Measurements from ENCODE around the gene PRPF31. TPM values are rescaled to one million over a fixed set of nuclear protein-coding genes. Genes with fewer than 3 reads are reported as not detected.

The PRPF31 gene
- total and polyA plus RNA-seq, 2 of the 13 experiments (the other 11 are each of a cell fraction or from before 2014, with no cell fraction given): 23.8 to 63.8 TPM

- DNase-seq (ENCODE audit: low spot score) (no peak), FAIRE-seq (no peak), ATAC-seq (no peak)
- no peaks in the 10 kb centered on the region for H3K79me2 ChIP-seq (ENCODE audit: insufficient read depth, low read length)
- H3K4me1 ChIP-seq (ENCODE audit: insufficient read depth, low read length): no peaks in the 10 kb centered on the region
- H3K4me2 ChIP-seq (ENCODE audit: low read depth, low read length): no peak overlapping the region
- intact Hi-C loops (cut with micrococcal nuclease; ENCODE audit: unreplicated experiment) (no loop called here), in situ Hi-C loops (cut with HindIII; ENCODE audit: extremely low pct_ligation_motif_present, low pct_unique_long_range_greater_than_20kb) (no loop called here)
- H2AFZ ChIP-seq (ENCODE audit: low read length): no peak overlapping the region
- no peak for TF ChIP-seq AHR (CRISPR knock-in tag; IDR thresholded peaks at IDR 0.05)
- TF ChIP-seq, protein P1, sequence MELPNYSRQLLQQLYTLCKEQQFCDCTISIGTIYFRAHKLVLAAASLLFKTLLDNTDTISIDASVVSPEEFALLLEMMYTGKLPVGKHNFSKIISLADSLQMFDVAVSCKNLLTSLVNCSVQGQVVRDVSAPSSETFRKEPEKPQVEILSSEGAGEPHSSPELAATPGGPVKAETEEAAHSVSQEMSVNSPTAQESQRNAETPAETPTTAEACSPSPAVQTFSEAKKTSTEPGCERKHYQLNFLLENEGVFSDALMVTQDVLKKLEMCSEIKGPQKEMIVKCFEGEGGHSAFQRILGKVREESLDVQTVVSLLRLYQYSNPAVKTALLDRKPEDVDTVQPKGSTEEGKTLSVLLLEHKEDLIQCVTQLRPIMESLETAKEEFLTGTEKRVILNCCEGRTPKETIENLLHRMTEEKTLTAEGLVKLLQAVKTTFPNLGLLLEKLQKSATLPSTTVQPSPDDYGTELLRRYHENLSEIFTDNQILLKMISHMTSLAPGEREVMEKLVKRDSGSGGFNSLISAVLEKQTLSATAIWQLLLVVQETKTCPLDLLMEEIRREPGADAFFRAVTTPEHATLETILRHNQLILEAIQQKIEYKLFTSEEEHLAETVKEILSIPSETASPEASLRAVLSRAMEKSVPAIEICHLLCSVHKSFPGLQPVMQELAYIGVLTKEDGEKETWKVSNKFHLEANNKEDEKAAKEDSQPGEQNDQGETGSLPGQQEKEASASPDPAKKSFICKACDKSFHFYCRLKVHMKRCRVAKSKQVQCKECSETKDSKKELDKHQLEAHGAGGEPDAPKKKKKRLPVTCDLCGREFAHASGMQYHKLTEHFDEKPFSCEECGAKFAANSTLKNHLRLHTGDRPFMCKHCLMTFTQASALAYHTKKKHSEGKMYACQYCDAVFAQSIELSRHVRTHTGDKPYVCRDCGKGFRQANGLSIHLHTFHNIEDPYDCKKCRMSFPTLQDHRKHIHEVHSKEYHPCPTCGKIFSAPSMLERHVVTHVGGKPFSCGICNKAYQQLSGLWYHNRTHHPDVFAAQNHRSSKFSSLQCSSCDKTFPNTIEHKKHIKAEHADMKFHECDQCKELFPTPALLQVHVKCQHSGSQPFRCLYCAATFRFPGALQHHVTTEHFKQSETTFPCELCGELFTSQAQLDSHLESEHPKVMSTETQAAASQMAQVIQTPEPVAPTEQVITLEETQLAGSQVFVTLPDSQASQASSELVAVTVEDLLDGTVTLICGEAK (IDR thresholded peaks at IDR 0.05): no peak
- TF ChIP-seq, protein P1 (CRISPR knock-in tag; IDR thresholded peaks at IDR 0.05): no peak
- no peak for TF ChIP-seq ONECUT2 (CRISPR knock-in tag; IDR thresholded peaks at IDR 0.05)
- TF ChIP-seq, protein P2, sequence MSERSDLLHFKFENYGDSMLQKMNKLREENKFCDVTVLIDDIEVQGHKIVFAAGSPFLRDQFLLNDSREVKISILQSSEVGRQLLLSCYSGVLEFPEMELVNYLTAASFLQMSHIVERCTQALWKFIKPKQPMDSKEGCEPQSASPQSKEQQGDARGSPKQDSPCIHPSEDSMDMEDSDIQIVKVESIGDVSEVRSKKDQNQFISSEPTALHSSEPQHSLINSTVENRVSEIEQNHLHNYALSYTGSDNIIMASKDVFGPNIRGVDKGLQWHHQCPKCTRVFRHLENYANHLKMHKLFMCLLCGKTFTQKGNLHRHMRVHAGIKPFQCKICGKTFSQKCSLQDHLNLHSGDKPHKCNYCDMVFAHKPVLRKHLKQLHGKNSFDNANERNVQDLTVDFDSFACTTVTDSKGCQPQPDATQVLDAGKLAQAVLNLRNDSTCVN (CRISPR knock-in tag; IDR thresholded peaks at IDR 0.05; ENCODE audit: borderline replicate concordance): no peak
- TF ChIP-seq ZNF317 (CRISPR knock-in tag; IDR thresholded peaks at IDR 0.05): no peak
- no peak for TF ChIP-seq ZNF205 (CRISPR knock-in tag; IDR thresholded peaks at IDR 0.05)
- TF ChIP-seq, protein P3, sequence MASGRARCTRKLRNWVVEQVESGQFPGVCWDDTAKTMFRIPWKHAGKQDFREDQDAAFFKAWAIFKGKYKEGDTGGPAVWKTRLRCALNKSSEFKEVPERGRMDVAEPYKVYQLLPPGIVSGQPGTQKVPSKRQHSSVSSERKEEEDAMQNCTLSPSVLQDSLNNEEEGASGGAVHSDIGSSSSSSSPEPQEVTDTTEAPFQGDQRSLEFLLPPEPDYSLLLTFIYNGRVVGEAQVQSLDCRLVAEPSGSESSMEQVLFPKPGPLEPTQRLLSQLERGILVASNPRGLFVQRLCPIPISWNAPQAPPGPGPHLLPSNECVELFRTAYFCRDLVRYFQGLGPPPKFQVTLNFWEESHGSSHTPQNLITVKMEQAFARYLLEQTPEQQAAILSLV (CRISPR knock-in tag; IDR thresholded peaks at IDR 0.05; ENCODE audit: borderline replicate concordance): no peak
- TF ChIP-seq HDAC1 (CRISPR knock-in tag; IDR thresholded peaks at IDR 0.05): no peak
- TF ChIP-seq GTF2F1 (IDR thresholded peaks at IDR 0.05; ENCODE audit: low read length): no peak
- TF ChIP-seq ZNF30 (CRISPR knock-in tag; IDR thresholded peaks at IDR 0.05): no peak
- TF ChIP-seq, protein P4, sequence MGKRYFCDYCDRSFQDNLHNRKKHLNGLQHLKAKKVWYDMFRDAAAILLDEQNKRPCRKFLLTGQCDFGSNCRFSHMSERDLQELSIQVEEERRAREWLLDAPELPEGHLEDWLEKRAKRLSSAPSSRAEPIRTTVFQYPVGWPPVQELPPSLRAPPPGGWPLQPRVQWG (CRISPR knock-in tag; IDR thresholded peaks at IDR 0.05; ENCODE audit: borderline replicate concordance, low read depth): no peak
- no peak for TF ChIP-seq ZNF580 (CRISPR knock-in tag; IDR thresholded peaks at IDR 0.05; ENCODE audit: borderline replicate concordance, low read depth)
- no peak for TF ChIP-seq ZNF615 (CRISPR knock-in tag; IDR thresholded peaks at IDR 0.05; ENCODE audit: borderline replicate concordance)
- ChIA-PET POLR2A (no interaction called here), CTCF (ENCODE audit: low intra/inter-chr PET ratio, low total read pairs) (no interaction called here)
- BruUV-seq (replicated peaks): no TSS peak
- WGBS (ENCODE audit: low lambda C conversion rate): 29% methylated on average over 7 of the region's 9 CpGs
- H3K27ac ChIP-seq (ENCODE audit: extremely low read length, insufficient read depth, low read length): no peak overlapping the region
- H3K9ac ChIP-seq (ENCODE audit: insufficient read depth, low read depth, low read length): no peak overlapping the region
- peaks cover 0 to 2% of the 10 kb centered on the region in 2 experiments; a peak in 2 of 5 replicates for H3K27me3 ChIP-seq (ENCODE audit: control insufficient read depth in 1 of 2, insufficient read depth in 2 of 2, low read length in 2 of 2)
- peaks cover 2% of the 10 kb centered on the region; the same call in 1 of the 2 replicates for H3K9me3 ChIP-seq (ENCODE audit: low read length)
- no peak overlapping the region for H3K4me3 ChIP-seq (replicated peaks in 1 of 3; ENCODE audit: insufficient read depth in 1 of 3, low read depth in 2 of 3, low read length in 3 of 3)
- no peaks in the 10 kb centered on the region for H3K36me3 ChIP-seq (replicated peaks in 1 of 2; ENCODE audit: control insufficient read depth in 1 of 2, insufficient read depth in 2 of 2, low read length in 2 of 2)
- no peaks in the 10 kb centered on the region for H4K20me1 ChIP-seq (ENCODE audit: insufficient read depth, low read length)
Observed at GRCh38 chr19:54074851-54075250, 40.7 kb upstream of the PRPF31 start.
